ENCODE results near the gene ADARB1. TPM values are rescaled to one million over a fixed set of nuclear protein-coding genes. Genes with fewer than 3 reads are reported as not detected.

ADARB1 gene
- polyA plus RNA-seq, 1 of the 3 experiments (the other 2 are of a cell fraction) = 7.8 TPM

DNA sequence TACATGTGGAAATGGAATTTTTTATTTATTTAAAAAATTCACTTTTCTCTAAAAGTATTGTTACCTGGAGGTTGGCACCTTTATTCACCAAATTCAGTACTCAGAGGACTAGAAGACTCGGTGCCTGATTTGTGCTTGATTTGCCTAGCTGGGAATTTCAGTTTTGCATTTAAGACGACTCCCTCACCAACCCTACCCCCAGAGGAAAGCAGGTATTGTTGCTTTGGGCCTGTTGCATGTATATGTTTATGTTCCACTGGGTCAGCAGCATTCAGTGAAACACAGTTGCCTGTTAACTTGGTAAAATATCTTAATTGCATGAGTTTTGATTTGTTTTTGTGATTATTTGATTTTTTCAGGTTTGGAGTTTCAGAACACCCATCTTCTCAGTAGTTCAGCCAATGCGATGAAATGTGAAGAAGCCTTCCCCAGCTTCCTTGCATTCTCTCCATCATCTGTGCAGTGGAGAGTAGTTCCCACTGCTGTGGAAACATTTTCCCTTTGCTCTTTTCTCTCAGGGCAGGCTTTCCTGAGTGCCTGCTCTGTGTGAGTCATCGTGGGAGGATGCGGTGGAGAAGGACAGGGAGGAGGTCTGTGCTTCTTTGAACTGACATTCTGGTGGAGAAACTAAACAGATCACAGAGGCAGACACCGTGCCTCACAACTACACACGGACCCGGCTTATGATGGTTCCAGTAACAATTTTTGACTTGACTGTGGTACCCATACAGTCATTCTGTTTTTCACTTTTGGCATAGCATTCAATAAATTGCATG lies 6.4 kb downstream of the ADARB1 start:
- no peaks in the 10 kb centered on the region for H4K20me1 ChIP-seq (ENCODE audit: insufficient read depth)
- H2AFZ ChIP-seq (ENCODE audit: low read depth) = no peak overlapping the region
- H3K9ac ChIP-seq = no peak overlapping the region
- H3K27me3 ChIP-seq (ENCODE audit: insufficient read depth) = no peaks in the 10 kb centered on the region
- peaks cover 4% of the 10 kb centered on the region for H3F3A ChIP-seq (replicated peaks; ENCODE audit: insufficient read depth)
- H3K4me2 ChIP-seq = 0 out of 2 replicates have a peak overlapping the region, but pooled peaks have one; percentile 33
- no peaks in the 10 kb centered on the region for H3K9me2 ChIP-seq
- peak overlapping the region; percentile 16 to 53; a peak in 3 of 4 replicates for H3K27ac ChIP-seq (ENCODE audit: low read depth in 2 of 2, low read length in 1 of 2)
- H3K79me2 ChIP-seq (ENCODE audit: insufficient read depth) = peaks cover 71% of the 10 kb centered on the region
- H3K4me1 ChIP-seq (ENCODE audit: control insufficient read depth in 1 of 2, insufficient read depth in 2 of 2, low read depth in 1 of 2, low read length in 1 of 2) = peaks cover 8 to 20% of the 10 kb centered on the region in 2 experiments
- POLR2A ChIA-PET = no interaction called here
- DNase-seq = no peak
- H3K4me3 ChIP-seq (ENCODE audit: low read depth in 2 of 2, low read length in 1 of 2) = no peak overlapping the region
- CTCF ChIA-PET = interaction anchor here (1.7 to 6.0 kb wide), 3 partner anchors 18 to 57 kb away, joined by 3 to 32 read pairs (median 30); no protein-coding TSS in a partner anchor
- H3K36me3 ChIP-seq (replicated peaks in 1 of 2; ENCODE audit: control insufficient read depth in 1 of 2, insufficient read depth in 2 of 2, low read length in 1 of 2) = no peaks in the 10 kb centered on the region
- TF ChIP-seq FOXJ3 (CRISPR knock-in tag; IDR thresholded peaks at IDR 0.05) (no peak), GATA2 (CRISPR knock-in tag; IDR thresholded peaks at IDR 0.05) (no peak), JUND (IDR thresholded peaks at IDR 0.05) (peak; percentile 78), TCF12 (IDR thresholded peaks at IDR 0.05) (peak; percentile 92), SIN3A (IDR thresholded peaks at IDR 0.05; ENCODE audit: borderline replicate concordance, low read depth, low read length) (no peak), POLR2AphosphoS5 (IDR thresholded peaks at IDR 0.05; ENCODE audit: low read depth, low read length) (no peak), FOSL2 (IDR thresholded peaks at IDR 0.05; ENCODE audit: borderline replicate concordance, low read depth) (peak; percentile 84; the same call in 1 of the 2 replicates), RFX5 (IDR thresholded peaks at IDR 0.05; ENCODE audit: low read length) (no peak), EP300 (IDR thresholded peaks at IDR 0.05; ENCODE audit: borderline replicate concordance in 1 of 2, low read depth in 1 of 2, low read length in 1 of 2) (no peak), RCOR1 (IDR thresholded peaks at IDR 0.05; ENCODE audit: low read length) (no peak), TAF1 (IDR thresholded peaks at IDR 0.05; ENCODE audit: borderline replicate concordance, low read depth, low read length) (no peak)
- TF ChIP-seq, protein P1, sequence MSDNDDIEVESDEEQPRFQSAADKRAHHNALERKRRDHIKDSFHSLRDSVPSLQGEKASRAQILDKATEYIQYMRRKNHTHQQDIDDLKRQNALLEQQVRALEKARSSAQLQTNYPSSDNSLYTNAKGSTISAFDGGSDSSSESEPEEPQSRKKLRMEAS (IDR thresholded peaks at IDR 0.05; ENCODE audit: low read depth) = no peak
- TF ChIP-seq, protein P2, sequence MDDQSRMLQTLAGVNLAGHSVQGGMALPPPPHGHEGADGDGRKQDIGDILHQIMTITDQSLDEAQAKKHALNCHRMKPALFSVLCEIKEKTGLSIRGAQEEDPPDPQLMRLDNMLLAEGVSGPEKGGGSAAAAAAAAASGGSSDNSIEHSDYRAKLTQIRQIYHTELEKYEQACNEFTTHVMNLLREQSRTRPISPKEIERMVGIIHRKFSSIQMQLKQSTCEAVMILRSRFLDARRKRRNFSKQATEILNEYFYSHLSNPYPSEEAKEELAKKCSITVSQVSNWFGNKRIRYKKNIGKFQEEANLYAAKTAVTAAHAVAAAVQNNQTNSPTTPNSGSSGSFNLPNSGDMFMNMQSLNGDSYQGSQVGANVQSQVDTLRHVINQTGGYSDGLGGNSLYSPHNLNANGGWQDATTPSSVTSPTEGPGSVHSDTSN (IDR thresholded peaks at IDR 0.05) = peak; percentile 84
- WGBS (ENCODE audit: low lambda C conversion rate) = 42% methylated on average over 8 of the region's 8 CpGs
- H3K9me3 ChIP-seq = no peaks in the 10 kb centered on the region

DNA sequence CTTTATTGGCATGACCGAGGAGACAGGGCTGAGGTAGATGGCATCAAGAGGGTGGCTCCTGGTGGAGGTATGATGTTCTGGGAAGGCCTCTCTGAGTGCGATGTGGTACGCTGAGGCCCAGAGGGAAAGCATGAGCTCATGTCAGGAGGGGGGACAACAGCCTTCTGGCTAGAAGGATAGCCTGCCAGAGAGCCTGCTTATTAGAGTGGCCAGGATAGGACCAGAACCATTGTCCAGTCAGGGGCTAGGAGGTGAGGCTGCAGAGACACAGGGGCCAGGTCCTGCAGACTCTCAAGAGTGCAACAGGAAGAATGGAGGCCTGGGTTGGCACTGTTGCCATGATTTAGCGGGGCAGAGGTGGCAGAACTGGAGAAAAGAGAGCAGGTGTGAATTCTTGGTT lies 7.3 kb downstream of the ADARB1 start:
- no peak overlapping the region for H3K4me3 ChIP-seq (ENCODE audit: low read depth in 2 of 2, low read length in 1 of 2)
- H3K79me2 ChIP-seq (ENCODE audit: insufficient read depth) = peaks cover 70% of the 10 kb centered on the region
- CTCF ChIA-PET = interaction anchor here (1.0 to 6.0 kb wide), 3 partner anchors 18 to 47 kb away, joined by 3 to 32 read pairs (median 3); no protein-coding TSS in a partner anchor
- TF ChIP-seq YY1 (IDR thresholded peaks at IDR 0.05; ENCODE audit: low read depth) (no peak), GABPA (IDR thresholded peaks at IDR 0.05; ENCODE audit: low read depth) (no peak), RFX5 (IDR thresholded peaks at IDR 0.05; ENCODE audit: low read length) (no peak), MEF2A (IDR thresholded peaks at IDR 0.05; ENCODE audit: borderline replicate concordance, low read depth) (no peak), EZH2phosphoT487 (IDR thresholded peaks at IDR 0.05; ENCODE audit: borderline replicate concordance, low read depth) (no peak), CHD2 (IDR thresholded peaks at IDR 0.05; ENCODE audit: low read length, partially characterized antibody) (no peak), SIN3A (IDR thresholded peaks at IDR 0.05; ENCODE audit: borderline replicate concordance, low read depth, low read length) (no peak)
- TF ChIP-seq, protein P3, sequence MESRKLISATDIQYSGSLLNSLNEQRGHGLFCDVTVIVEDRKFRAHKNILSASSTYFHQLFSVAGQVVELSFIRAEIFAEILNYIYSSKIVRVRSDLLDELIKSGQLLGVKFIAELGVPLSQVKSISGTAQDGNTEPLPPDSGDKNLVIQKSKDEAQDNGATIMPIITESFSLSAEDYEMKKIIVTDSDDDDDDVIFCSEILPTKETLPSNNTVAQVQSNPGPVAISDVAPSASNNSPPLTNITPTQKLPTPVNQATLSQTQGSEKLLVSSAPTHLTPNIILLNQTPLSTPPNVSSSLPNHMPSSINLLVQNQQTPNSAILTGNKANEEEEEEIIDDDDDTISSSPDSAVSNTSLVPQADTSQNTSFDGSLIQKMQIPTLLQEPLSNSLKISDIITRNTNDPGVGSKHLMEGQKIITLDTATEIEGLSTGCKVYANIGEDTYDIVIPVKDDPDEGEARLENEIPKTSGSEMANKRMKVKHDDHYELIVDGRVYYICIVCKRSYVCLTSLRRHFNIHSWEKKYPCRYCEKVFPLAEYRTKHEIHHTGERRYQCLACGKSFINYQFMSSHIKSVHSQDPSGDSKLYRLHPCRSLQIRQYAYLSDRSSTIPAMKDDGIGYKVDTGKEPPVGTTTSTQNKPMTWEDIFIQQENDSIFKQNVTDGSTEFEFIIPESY (IDR thresholded peaks at IDR 0.05; ENCODE audit: borderline replicate concordance, low read depth) = no peak
- TF ChIP-seq, protein P4, sequence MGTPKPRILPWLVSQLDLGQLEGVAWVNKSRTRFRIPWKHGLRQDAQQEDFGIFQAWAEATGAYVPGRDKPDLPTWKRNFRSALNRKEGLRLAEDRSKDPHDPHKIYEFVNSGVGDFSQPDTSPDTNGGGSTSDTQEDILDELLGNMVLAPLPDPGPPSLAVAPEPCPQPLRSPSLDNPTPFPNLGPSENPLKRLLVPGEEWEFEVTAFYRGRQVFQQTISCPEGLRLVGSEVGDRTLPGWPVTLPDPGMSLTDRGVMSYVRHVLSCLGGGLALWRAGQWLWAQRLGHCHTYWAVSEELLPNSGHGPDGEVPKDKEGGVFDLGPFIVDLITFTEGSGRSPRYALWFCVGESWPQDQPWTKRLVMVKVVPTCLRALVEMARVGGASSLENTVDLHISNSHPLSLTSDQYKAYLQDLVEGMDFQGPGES (IDR thresholded peaks at IDR 0.05; ENCODE audit: low read depth, low read length) = no peak

More for the DNA sequence above, 7.3 kb downstream of the ADARB1 start:
- no peak for DNase-seq
- POLR2A ChIA-PET = no interaction called here
- 96% methylated on average over 4 of the region's 4 CpGs for WGBS (ENCODE audit: low lambda C conversion rate)
- no peak overlapping the region for H3K4me2 ChIP-seq
- H3K4me1 ChIP-seq (ENCODE audit: control insufficient read depth in 1 of 2, insufficient read depth in 2 of 2, low read depth in 1 of 2, low read length in 1 of 2) = peaks cover 6 to 22% of the 10 kb centered on the region in 2 experiments; a peak in 3 of 4 replicates
- H3K36me3 ChIP-seq (replicated peaks in 1 of 2; ENCODE audit: control insufficient read depth in 1 of 2, insufficient read depth in 2 of 2, low read length in 1 of 2) = no peaks in the 10 kb centered on the region
- H3K9ac ChIP-seq = no peak overlapping the region
- H3K9me3 ChIP-seq = no peaks in the 10 kb centered on the region
- H3F3A ChIP-seq (replicated peaks; ENCODE audit: insufficient read depth) = peaks cover 4% of the 10 kb centered on the region
- peak overlapping the region in 1 of 2 experiments; percentile 16; a peak in 2 of 4 replicates for H3K27ac ChIP-seq (ENCODE audit: low read depth in 2 of 2, low read length in 1 of 2)
- H4K20me1 ChIP-seq (ENCODE audit: insufficient read depth) = no peaks in the 10 kb centered on the region
- no peaks in the 10 kb centered on the region for H3K9me2 ChIP-seq
- no peak overlapping the region for H2AFZ ChIP-seq (ENCODE audit: low read depth)
- no peaks in the 10 kb centered on the region for H3K27me3 ChIP-seq (ENCODE audit: insufficient read depth)
